Thoracic aorta (tissue), 2 donors: Measurements from ENCODE around the gene CTH. TPM values are rescaled to one million over a fixed set of nuclear protein-coding genes. Genes with fewer than 3 reads are reported as not detected.
"Not testable (repeated sequence)": the region's sequence is repeated elsewhere in the genome, so short reads cannot be mapped to it uniquely, and the experiment has no call there.

Source experiments
- ATAC-seq: fragments of 150-250 bp; one replicate; pipeline ENCODE4 v1.8.0; 2017; ENCODE audit warnings: low read depth; ENCODE audit not compliant: insufficient number of reproducible peaks, low FRiP score
- DNase-seq: peaks from one replicate; pipeline ENCODE4 v3.0.0-alpha.2; 2020; ENCODE audit warnings: low spot score
- H3K27ac ChIP-seq, 2 donors: fragments of 200-600 bp; sonication (generic); 1 replicate in 1 of 2; 2 replicates in 1 of 2; pipeline ENCODE4 v1.5.1; 2016; ENCODE audit warnings: mild to moderate bottlenecking in 2 of 2, moderate library complexity in 2 of 2
- H3K27me3 ChIP-seq: fragments of 200-600 bp; sonication (generic); replicated peaks from 2 replicates; pipeline ENCODE4 v1.6.0; 2016; ENCODE audit warnings: mild to moderate bottlenecking; ENCODE audit not compliant: insufficient read depth
- H3K36me3 ChIP-seq: fragments of 200-600 bp; sonication (generic); one replicate; pipeline ENCODE4 v1.5.1; 2016
- H3K4me1 ChIP-seq, 2 donors: fragments of 200-600 bp; sonication (generic); 1 replicate in 1 of 2; 2 replicates in 1 of 2; pipeline versions ENCODE4 v1.5.1 to v1.6.0; 2016; ENCODE audit warnings: low read depth in 2 of 2, mild to moderate bottlenecking in 1 of 2; ENCODE audit not compliant: control insufficient read depth in 1 of 2
- H3K4me3 ChIP-seq: fragments of 200-600 bp; sonication (generic); 2 replicates; pipeline ENCODE4 v1.5.1; 2016; ENCODE audit warnings: mild to moderate bottlenecking
- H3K9me3 ChIP-seq: fragments of 200-600 bp; sonication (generic); 2 replicates; pipeline ENCODE4 v1.5.1; 2016
- CTCF ChIP-seq: fragments of 200-600 bp; sonication (generic); IDR thresholded peaks from one replicate; pipeline ENCODE4 v1.5.1; 2019; ENCODE audit warnings: antibody characterized with exemption
- total RNA-seq, 2 donors: library from RNA; depleted of rRNA; stranded (reverse); fragments of >200 nt; gene quantifications; one replicate each; pipeline versions ENCODE4 v1.1.0 to v1.2.3, GENCODE V29; 2016

CTH gene
- total RNA-seq, 2 donors from 2014 or later: 0.81 to 4.4 TPM

GRCh38 chr1:70441392-70442035, 30.4 kb downstream of the CTH start:
- Histone ChIP-seq H3K27ac (no peak overlapping the region), H3K4me1 (no peaks in the 10 kb centered on the region), H3K36me3 (peaks cover 3% of the 10 kb centered on the region), H3K4me3 (no peak overlapping the region), H3K9me3 (no peaks in the 10 kb centered on the region), H3K27me3 (no peaks in the 10 kb centered on the region)
- TF ChIP-seq CTCF: no peak
- DNase-seq (no peak), ATAC-seq (no peak)

GRCh38 chr1:70442490-70442889, 31.4 kb downstream of the CTH start:
- Histone ChIP-seq H3K36me3 (peaks cover 3% of the 10 kb centered on the region), H3K4me1 (no peaks in the 10 kb centered on the region), H3K27ac (no peak overlapping the region), H3K4me3 (no peak overlapping the region), H3K9me3 (no peaks in the 10 kb centered on the region), H3K27me3 (no peaks in the 10 kb centered on the region)
- no peak for ATAC-seq
- no peak for TF ChIP-seq CTCF
- no peak for DNase-seq

- DNase-seq (no peak), ATAC-seq (no peak)
- no peak for TF ChIP-seq CTCF
- Histone ChIP-seq H3K9me3 (no peaks in the 10 kb centered on the region), H3K4me1 (no peaks in the 10 kb centered on the region), H3K27me3 (no peaks in the 10 kb centered on the region), H3K4me3 (no peak overlapping the region), H3K27ac (no peak overlapping the region), H3K36me3 (no peaks in the 10 kb centered on the region)
These were observed 32.7 kb downstream of the CTH start for GRCh38 chr1:70443739-70444138.

- no peak for TF ChIP-seq CTCF
- no peak overlapping the region for H3K27ac ChIP-seq
These were observed 38.0 kb downstream of the CTH start for GRCh38 chr1:70449049-70449448.

GRCh38 chr1:70452164-70452939, 41.3 kb downstream of the CTH start:
- H3K36me3 ChIP-seq, H3K4me3 ChIP-seq, DNase-seq, H3K27me3 ChIP-seq, ATAC-seq, H3K27ac ChIP-seq, H3K4me1 ChIP-seq, H3K9me3 ChIP-seq: not testable (repeated sequence)

More at GRCh38 chr1:70449049-70449448, 38.0 kb downstream of the CTH start:
- no peaks in the 10 kb centered on the region for H3K36me3 ChIP-seq
- DNase-seq (no peak), ATAC-seq (no peak)
- H3K9me3 ChIP-seq: no peaks in the 10 kb centered on the region
- H3K4me3 ChIP-seq: no peak overlapping the region
- no peaks in the 10 kb centered on the region for H3K4me1 ChIP-seq
- H3K27me3 ChIP-seq: no peaks in the 10 kb centered on the region
